Liver (tissue), 3 donors: Measurements from ENCODE around the gene CDH23.

Experiments
- CTCF ChIP-seq: fragments of 150-350 bp; IDR thresholded peaks from 2 replicates; pipeline ENCODE4 v1.5.1; 2017; ENCODE audit warnings: improper control_type of control experiment, low read depth, low read length; ENCODE audit not compliant: missing input control
- GABPA ChIP-seq, 2 donors: IDR thresholded peaks in 1 of 2; conservative IDR thresholded peaks in 1 of 2; 2 replicates each; pipeline ENCODE4 v1.6.1; 2016; ENCODE audit warnings: antibody characterized with exemption in 2 of 2, mild to moderate bottlenecking in 1 of 2, moderate library complexity in 1 of 2
- JUND ChIP-seq, 2 donors: IDR thresholded peaks; 2 replicates each; pipeline ENCODE4 v1.6.1; 2016; ENCODE audit warnings: antibody characterized with exemption in 2 of 2
- RAD21 ChIP-seq, 2 donors: IDR thresholded peaks; 2 replicates each; pipeline ENCODE4 v1.6.1; 2016; ENCODE audit warnings: antibody characterized with exemption in 2 of 2, mild to moderate bottlenecking in 2 of 2
- SP1 ChIP-seq: IDR thresholded peaks from 2 replicates; pipeline ENCODE4 v1.6.1; 2018; ENCODE audit warnings: antibody characterized with exemption, mild to moderate bottlenecking
- TAF1 ChIP-seq: conservative IDR thresholded peaks from 2 replicates; pipeline ENCODE4 v1.6.1; 2016; ENCODE audit warnings: antibody characterized with exemption, mild to moderate bottlenecking
- ZBTB33 ChIP-seq: IDR thresholded peaks from 2 replicates; pipeline ENCODE4 v1.6.1; 2016; ENCODE audit warnings: antibody characterized with exemption
- donor health status: healthy.
- donor health status: healthy.

DNA sequence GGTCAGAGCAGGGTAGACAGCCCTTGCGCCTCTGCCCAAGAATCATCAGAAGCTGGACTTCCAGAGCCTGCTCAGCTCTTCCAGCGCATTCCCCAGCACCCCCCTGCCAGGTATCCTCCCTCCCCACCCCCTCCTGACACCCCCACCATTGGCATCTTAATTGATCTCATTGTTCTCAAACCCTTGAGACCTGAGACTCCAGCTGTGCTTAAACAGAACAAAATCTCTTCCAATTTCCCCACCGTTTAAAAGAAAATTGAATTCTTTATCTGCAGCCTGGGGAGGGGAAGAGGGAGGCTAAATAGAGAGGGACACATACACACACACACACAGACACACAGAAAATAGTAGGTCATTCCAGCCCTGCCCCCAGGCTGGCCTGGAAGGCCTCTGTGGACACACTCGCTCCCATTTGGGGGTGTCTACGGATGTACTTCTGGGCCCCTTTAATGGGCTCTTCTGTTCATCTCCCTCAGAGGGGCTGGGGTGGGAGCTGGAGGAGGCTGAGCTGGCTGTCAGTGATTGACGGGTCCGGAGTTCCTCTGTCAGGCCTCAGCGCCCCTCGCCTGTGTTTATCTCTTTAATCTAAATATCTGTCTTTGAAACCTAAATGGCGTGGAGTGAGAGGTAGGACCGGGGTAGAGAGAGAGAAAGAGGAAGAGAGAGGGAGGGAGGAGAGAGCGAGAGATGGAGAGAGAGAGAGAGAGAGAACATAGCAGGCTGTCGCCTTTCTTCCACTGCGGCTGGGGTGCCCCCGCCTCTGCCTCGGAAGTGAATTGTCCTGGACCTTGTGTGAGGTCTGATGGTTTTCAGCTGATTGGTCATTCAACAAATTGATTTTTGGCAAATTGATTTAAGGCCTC lies 261.1 kb downstream of the CDH23 start:
- TF ChIP-seq CTCF: no peak
- no peak for TF ChIP-seq RAD21 (IDR thresholded peaks at IDR 0.05)
- no peak for TF ChIP-seq JUND (IDR thresholded peaks at IDR 0.05)
- no peak for TF ChIP-seq SP1
- no peak for TF ChIP-seq GABPA (IDR thresholded peaks at IDR 0.05 in 1 of 2, conservative IDR thresholded peaks at IDR 0.05 in 1 of 2)
- no peak for TF ChIP-seq TAF1
- TF ChIP-seq ZBTB33: no peak
